ENCODE data around the gene SLC26A5. TPM values are rescaled to one million over a fixed set of nuclear protein-coding genes. Genes with fewer than 3 reads are reported as not detected.

SLC26A5 gene
- total and polyA plus RNA-seq, 10 of the 15 experiments (the other 5 are each of a cell fraction or from before 2014, with no cell fraction given): 0.03 TPM; not detected in 9

GRCh38 chr7:103347507-103348267, 98.3 kb downstream of the SLC26A5 start, which contains the start of gene PSMC2 (continued):
- peak; percentile 85 for TF ChIP-seq E2F8 (IDR thresholded peaks at IDR 0.05; ENCODE audit: low read depth, partially characterized antibody)
- TF ChIP-seq SMAD1 (IDR thresholded peaks at IDR 0.05; ENCODE audit: low read depth, partially characterized antibody): no peak
- peak; percentile 74 for TF ChIP-seq ATF7 (IDR thresholded peaks at IDR 0.05; ENCODE audit: low read depth)
- 0 out of 2 replicates have a peak, but pooled peaks have one; percentile 25 for TF ChIP-seq TCF12 (IDR thresholded peaks at IDR 0.05; ENCODE audit: low read depth, low read length)
- TF ChIP-seq STAT3 (IDR thresholded peaks at IDR 0.05; ENCODE audit: low read depth, low read length): no peak
- peak; percentile 65; the same call in 1 of the 2 replicates for TF ChIP-seq NBN (IDR thresholded peaks at IDR 0.05)
- TF ChIP-seq SMAD5 (IDR thresholded peaks at IDR 0.05; ENCODE audit: low read depth): 0 out of 2 replicates have a peak, but pooled peaks have one; percentile 56
- no peak for TF ChIP-seq KLF5 (IDR thresholded peaks at IDR 0.05; ENCODE audit: partially characterized antibody)
- 0 out of 2 replicates have a peak, but pooled peaks have one; percentile 49 for TF ChIP-seq ZNF207 (IDR thresholded peaks at IDR 0.05; ENCODE audit: borderline replicate concordance)

- no peak for TF ChIP-seq RELA (IDR thresholded peaks at IDR 0.05; ENCODE audit: borderline replicate concordance, partially characterized antibody)
- TF ChIP-seq CHD2 (IDR thresholded peaks at IDR 0.05; ENCODE audit: borderline replicate concordance, low read depth, low read length): no peak
- TF ChIP-seq PKNOX1 (IDR thresholded peaks at IDR 0.05): no peak
- no peak for TF ChIP-seq ZNF24 (IDR thresholded peaks at IDR 0.05)
- no peak for TF ChIP-seq MAX (IDR thresholded peaks at IDR 0.05; ENCODE audit: low read depth, low read length)
- TF ChIP-seq SP1 (IDR thresholded peaks at IDR 0.05; ENCODE audit: low read depth, low read length): no peak
- no peak for TF ChIP-seq SKIL (IDR thresholded peaks at IDR 0.05; ENCODE audit: low read depth, poor library complexity, severe bottlenecking)
- TF ChIP-seq TARDBP (IDR thresholded peaks at IDR 0.05; ENCODE audit: borderline replicate concordance): no peak
- intact Hi-C loops (cut with micrococcal nuclease; ENCODE audit: unreplicated experiment) (loop anchor here (10.0 kb wide), 1 partner anchor 202 kb away; the partner anchor contains the start of gene NAPEPLD), in situ Hi-C loops (cut with MboI) (loop anchor here (25.0 kb wide), 1 partner anchor 1741 kb away; no protein-coding TSS in a partner anchor)
- Histone ChIP-seq H2AFZ (ENCODE audit: control insufficient read depth, low read depth, low read length) (peak overlapping the region; percentile 93), H3K27ac (ENCODE audit: control insufficient read depth, insufficient read depth) (no peak overlapping the region), H3K36me3 (ENCODE audit: control insufficient read depth in 2 of 2, insufficient read depth in 2 of 2, low read length in 1 of 2) (peaks cover 0 to 4% of the 10 kb centered on the region in 2 experiments; a peak in 1 of 4 replicates), H3K4me3 (no peak overlapping the region), H3K9ac (ENCODE audit: control insufficient read depth, insufficient read depth, low read length) (no peak overlapping the region), H3K27me3 (replicated peaks in 1 of 2; ENCODE audit: control insufficient read depth in 2 of 2, insufficient read depth in 2 of 2, low read length in 1 of 2) (no peaks in the 10 kb centered on the region), H3K79me2 (ENCODE audit: control insufficient read depth, insufficient read depth, low read length) (peaks cover 77% of the 10 kb centered on the region), H3K4me1 (ENCODE audit: control insufficient read depth, insufficient read depth, low read length) (peaks cover 7% of the 10 kb centered on the region), H3K9me3 (replicated peaks; ENCODE audit: control insufficient read depth, insufficient read depth, low read length) (no peaks in the 10 kb centered on the region), H4K20me1 (ENCODE audit: control insufficient read depth, insufficient read depth) (no peaks in the 10 kb centered on the region; the same call in 1 of the 2 replicates), H3K4me2 (ENCODE audit: control insufficient read depth, insufficient read depth) (no peak overlapping the region)
- POLR2A ChIA-PET: no interaction called here
- BruUV-seq (replicated peaks): no TSS peak
- 95% methylated on average over 5 of the region's 5 CpGs for WGBS (ENCODE audit: insufficient coverage, insufficient replicate concordance, low lambda C conversion rate, missing lambda C conversion rate)
- FAIRE-seq (no peak), ATAC-seq (no peak), DNase-seq (ENCODE audit: low read depth, low spot score) (no peak)
- CTCF ChIA-PET: no interaction called here
- SMC1A ChIA-PET (ENCODE audit: uncharacterized antibody, unreplicated experiment): interaction anchor here (0.6 kb wide), 1 partner anchor 243 kb away, joined by 3 read pairs; no protein-coding TSS in a partner anchor
- RAD21 ChIA-PET (ENCODE audit: unreplicated experiment): no interaction called here
Observed at GRCh38 chr7:103346396-103346795, 99.6 kb downstream of the SLC26A5 start.

Data from GM12878 (cell line).